Measurements from ENCODE around the gene SMARCB1.
A peak's percentile ranks its signal among the peaks of the same experiment; 100 is the strongest.
"Not testable (repeated sequence)": the region's sequence is repeated elsewhere in the genome, so short reads cannot be mapped to it uniquely, and the experiment has no call there.

Gene SMARCB1

DNA sequence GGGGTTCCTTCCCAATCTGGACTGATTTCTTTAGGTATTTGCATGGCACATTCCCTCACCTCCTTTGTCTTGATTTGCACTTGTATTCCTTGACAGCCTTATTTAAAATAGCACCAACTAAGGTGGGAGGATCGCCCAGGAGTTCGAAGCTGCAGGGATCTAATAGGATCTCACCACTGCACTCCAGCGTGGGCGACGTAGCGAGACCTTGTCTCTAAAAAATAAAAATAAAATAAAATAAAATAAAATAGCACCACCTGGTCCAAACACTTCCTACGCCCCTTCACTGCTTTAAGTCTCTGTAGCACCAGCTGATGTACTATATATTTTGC, 71.7 kb downstream of the SMARCB1 start:
- no peaks in the 10 kb centered on the region for H3K36me3 ChIP-seq (ENCODE audit: control insufficient read depth, insufficient read depth, low read length)
- no peak overlapping the region for H3K27ac ChIP-seq (ENCODE audit: insufficient read depth, low read depth, low read length, poor library complexity, severe bottlenecking)
- H3K4me3 ChIP-seq (ENCODE audit: insufficient read depth, low read depth, low read length), result peak overlapping the region; percentile 94
- peaks cover 4% of the 10 kb centered on the region for H3K4me1 ChIP-seq (ENCODE audit: control insufficient read depth, insufficient read depth, low read length)
- WGBS, 2 experiments, result 25 to 26% methylated on average over 3 of the region's 7 CpGs
- H3K27me3 ChIP-seq (ENCODE audit: control insufficient read depth, insufficient read depth, low read length, poor library complexity, severe bottlenecking), result peaks cover 7% of the 10 kb centered on the region
- no peaks in the 10 kb centered on the region for H3K9me3 ChIP-seq (ENCODE audit: control insufficient read depth, low read length)

- H3K27me3 ChIP-seq (ENCODE audit: control insufficient read depth, insufficient read depth, low read length, poor library complexity, severe bottlenecking), result peaks cover 7% of the 10 kb centered on the region
- peaks cover 4% of the 10 kb centered on the region for H3K4me1 ChIP-seq (ENCODE audit: control insufficient read depth, insufficient read depth, low read length)
- H3K9me3 ChIP-seq (ENCODE audit: control insufficient read depth, low read length), result no peaks in the 10 kb centered on the region
- 95% methylated on average over 4 of the region's 4 CpGs for WGBS, 2 experiments
- no peak overlapping the region for H3K27ac ChIP-seq (ENCODE audit: insufficient read depth, low read depth, low read length, poor library complexity, severe bottlenecking)
- H3K4me3 ChIP-seq (ENCODE audit: insufficient read depth, low read depth, low read length), result no peak overlapping the region
- H3K36me3 ChIP-seq (ENCODE audit: control insufficient read depth, insufficient read depth, low read length), result no peaks in the 10 kb centered on the region
These were observed 72.4 kb downstream of the SMARCB1 start for GRCh38 chr22:23859201-23859600.

DNA sequence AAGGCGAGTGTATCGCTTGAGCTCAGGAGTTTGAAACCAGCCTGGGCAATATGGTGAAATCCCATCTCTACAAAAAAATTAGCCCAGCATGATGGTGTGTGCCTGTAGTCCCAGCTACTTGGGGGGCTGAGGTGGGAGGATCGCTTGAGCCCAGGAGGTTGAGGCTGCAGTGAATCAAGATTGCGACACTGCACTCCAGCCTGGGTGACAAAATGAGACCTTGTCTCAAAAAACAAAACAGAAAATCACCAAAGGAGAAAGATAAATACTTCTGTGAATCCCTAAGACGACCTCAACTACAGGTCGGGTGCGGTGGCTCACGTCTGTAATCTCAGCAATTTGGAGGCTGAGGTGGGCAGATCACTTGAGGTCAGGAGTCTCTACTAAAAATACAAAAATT, 73.4 kb downstream of the SMARCB1 start:
- not testable (repeated sequence) for H3K27me3 ChIP-seq (ENCODE audit: control insufficient read depth, insufficient read depth, low read length, poor library complexity, severe bottlenecking); H3K4me3 ChIP-seq (ENCODE audit: insufficient read depth, low read depth, low read length); H3K4me1 ChIP-seq (ENCODE audit: control insufficient read depth, insufficient read depth, low read length); H3K36me3 ChIP-seq (ENCODE audit: control insufficient read depth, insufficient read depth, low read length); H3K27ac ChIP-seq (ENCODE audit: insufficient read depth, low read depth, low read length, poor library complexity, severe bottlenecking); H3K9me3 ChIP-seq (ENCODE audit: control insufficient read depth, low read length)
- 87 to 90% methylated on average over 8 of the region's 8 CpGs for WGBS, 2 experiments

- Histone ChIP-seq H3K9me3 (ENCODE audit: control insufficient read depth, low read length) (no peaks in the 10 kb centered on the region), H3K27ac (ENCODE audit: insufficient read depth, low read depth, low read length, poor library complexity, severe bottlenecking) (no peak overlapping the region), H3K36me3 (ENCODE audit: control insufficient read depth, insufficient read depth, low read length) (no peaks in the 10 kb centered on the region), H3K4me3 (ENCODE audit: insufficient read depth, low read depth, low read length) (no peak overlapping the region), H3K4me1 (ENCODE audit: control insufficient read depth, insufficient read depth, low read length) (no peaks in the 10 kb centered on the region), H3K27me3 (ENCODE audit: control insufficient read depth, insufficient read depth, low read length, poor library complexity, severe bottlenecking) (no peaks in the 10 kb centered on the region)
- WGBS, 2 experiments, result 86 to 87% methylated on average over 3 of the region's 3 CpGs
These were observed 75.3 kb downstream of the SMARCB1 start for GRCh38 chr22:23862103-23862502.

- 79 to 82% methylated on average over 10 to 11 of the region's 11 CpGs for WGBS, 2 experiments
- H3K9me3 ChIP-seq (ENCODE audit: control insufficient read depth, low read length); H3K4me3 ChIP-seq (ENCODE audit: insufficient read depth, low read depth, low read length); H3K4me1 ChIP-seq (ENCODE audit: control insufficient read depth, insufficient read depth, low read length); H3K27me3 ChIP-seq (ENCODE audit: control insufficient read depth, insufficient read depth, low read length, poor library complexity, severe bottlenecking); H3K27ac ChIP-seq (ENCODE audit: insufficient read depth, low read depth, low read length, poor library complexity, severe bottlenecking); H3K36me3 ChIP-seq (ENCODE audit: control insufficient read depth, insufficient read depth, low read length): not testable (repeated sequence)
These were observed 77.9 kb downstream of the SMARCB1 start for GRCh38 chr22:23864499-23865154.

- no peaks in the 10 kb centered on the region for H3K9me3 ChIP-seq (ENCODE audit: control insufficient read depth, low read length)
These were observed 81.8 kb downstream of the SMARCB1 start for GRCh38 chr22:23868580-23868979.

DNA sequence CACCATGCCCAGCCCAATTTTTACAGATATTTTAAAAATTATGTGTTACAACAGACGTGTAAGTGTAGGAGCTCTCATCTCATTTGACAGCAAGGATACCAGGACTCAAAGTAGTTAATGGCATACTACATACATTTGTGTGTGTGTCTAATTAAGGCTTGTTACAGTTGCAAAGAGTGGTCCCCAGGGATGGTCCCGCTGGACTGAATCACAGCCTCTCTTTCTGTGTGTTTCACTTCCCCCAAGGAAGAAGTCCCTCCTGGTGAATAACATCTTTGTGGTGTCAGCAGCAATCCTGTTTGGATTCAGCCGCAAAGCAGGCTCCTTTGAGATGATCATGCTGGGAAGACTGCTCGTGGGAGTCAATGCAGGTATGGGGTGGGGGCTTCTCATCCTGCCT, 88.1 kb downstream of the SMARCB1 start:
- H3K9me3 ChIP-seq (ENCODE audit: control insufficient read depth, low read length), result no peaks in the 10 kb centered on the region
- no peak overlapping the region for H3K4me3 ChIP-seq (ENCODE audit: insufficient read depth, low read depth, low read length)
- no peaks in the 10 kb centered on the region for H3K4me1 ChIP-seq (ENCODE audit: control insufficient read depth, insufficient read depth, low read length)
- peaks cover 5% of the 10 kb centered on the region for H3K36me3 ChIP-seq (ENCODE audit: control insufficient read depth, insufficient read depth, low read length)
- 92 to 93% methylated on average over 4 of the region's 4 CpGs for WGBS, 2 experiments
- no peaks in the 10 kb centered on the region for H3K27me3 ChIP-seq (ENCODE audit: control insufficient read depth, insufficient read depth, low read length, poor library complexity, severe bottlenecking)
- H3K27ac ChIP-seq (ENCODE audit: insufficient read depth, low read depth, low read length, poor library complexity, severe bottlenecking), result no peak overlapping the region

More at GRCh38 chr22:23868580-23868979, 81.8 kb downstream of the SMARCB1 start:
- WGBS, 2 experiments, result 82 to 87% methylated on average over 4 of the region's 4 CpGs
- no peaks in the 10 kb centered on the region for H3K4me1 ChIP-seq (ENCODE audit: control insufficient read depth, insufficient read depth, low read length)
- H3K36me3 ChIP-seq (ENCODE audit: control insufficient read depth, insufficient read depth, low read length), result no peaks in the 10 kb centered on the region
- no peaks in the 10 kb centered on the region for H3K27me3 ChIP-seq (ENCODE audit: control insufficient read depth, insufficient read depth, low read length, poor library complexity, severe bottlenecking)
- H3K27ac ChIP-seq (ENCODE audit: insufficient read depth, low read depth, low read length, poor library complexity, severe bottlenecking), result no peak overlapping the region
- H3K4me3 ChIP-seq (ENCODE audit: insufficient read depth, low read depth, low read length), result no peak overlapping the region

DNA sequence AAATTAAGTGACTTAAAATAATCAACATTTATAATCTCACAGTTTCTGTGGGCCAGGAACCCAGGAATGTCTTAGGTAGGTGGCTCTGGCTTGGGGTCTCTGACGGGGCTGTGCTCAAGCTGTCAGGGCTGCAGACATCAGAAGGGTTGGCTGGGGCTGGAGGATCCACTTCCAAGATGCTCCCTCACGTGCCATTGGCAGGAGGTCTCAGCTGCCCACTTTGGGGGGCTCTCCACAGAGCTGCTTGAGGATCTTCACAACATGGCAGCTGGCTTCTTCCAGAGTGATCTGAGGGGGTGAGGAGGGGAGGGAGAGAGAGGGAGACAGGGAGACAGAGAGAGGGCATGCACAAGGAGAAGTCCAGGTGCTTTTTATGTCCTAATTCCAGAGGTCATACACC, 89.0 kb downstream of the SMARCB1 start:
- H3K4me3 ChIP-seq (ENCODE audit: insufficient read depth, low read depth, low read length), result no peak overlapping the region
- no peak overlapping the region for H3K27ac ChIP-seq (ENCODE audit: insufficient read depth, low read depth, low read length, poor library complexity, severe bottlenecking)
- WGBS, 2 experiments, result 90 to 91% methylated on average over 2 of the region's 2 CpGs
- H3K9me3 ChIP-seq (ENCODE audit: control insufficient read depth, low read length), result no peaks in the 10 kb centered on the region
- peaks cover 5% of the 10 kb centered on the region for H3K36me3 ChIP-seq (ENCODE audit: control insufficient read depth, insufficient read depth, low read length)
- no peaks in the 10 kb centered on the region for H3K4me1 ChIP-seq (ENCODE audit: control insufficient read depth, insufficient read depth, low read length)
- no peaks in the 10 kb centered on the region for H3K27me3 ChIP-seq (ENCODE audit: control insufficient read depth, insufficient read depth, low read length, poor library complexity, severe bottlenecking)

DNA sequence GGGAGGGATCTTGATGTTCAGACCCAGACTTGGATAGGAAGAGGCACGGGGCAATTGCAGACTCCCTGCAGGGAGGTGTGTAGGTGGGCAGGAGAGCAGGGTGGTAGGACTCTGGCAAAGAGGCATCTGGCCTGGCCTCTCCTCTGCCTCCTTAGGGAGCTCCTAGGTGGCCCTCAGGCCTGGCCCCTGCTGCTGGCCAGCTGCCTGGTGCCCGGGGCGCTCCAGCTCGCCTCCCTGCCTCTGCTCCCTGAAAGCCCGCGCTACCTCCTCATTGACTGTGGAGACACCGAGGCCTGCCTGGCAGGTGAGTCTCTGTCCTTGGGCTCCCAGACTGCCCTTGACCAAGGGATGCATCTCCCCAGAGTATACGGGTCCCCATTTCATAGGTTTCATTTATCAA, 90.8 kb downstream of the SMARCB1 start:
- Histone ChIP-seq H3K4me3 (ENCODE audit: insufficient read depth, low read depth, low read length) (no peak overlapping the region), H3K27ac (ENCODE audit: insufficient read depth, low read depth, low read length, poor library complexity, severe bottlenecking) (no peak overlapping the region), H3K4me1 (ENCODE audit: control insufficient read depth, insufficient read depth, low read length) (no peaks in the 10 kb centered on the region), H3K27me3 (ENCODE audit: control insufficient read depth, insufficient read depth, low read length, poor library complexity, severe bottlenecking) (no peaks in the 10 kb centered on the region), H3K9me3 (ENCODE audit: control insufficient read depth, low read length) (no peaks in the 10 kb centered on the region), H3K36me3 (ENCODE audit: control insufficient read depth, insufficient read depth, low read length) (peaks cover 5% of the 10 kb centered on the region)
- 93 to 94% methylated on average over 8 of the region's 8 CpGs for WGBS, 2 experiments

DNA sequence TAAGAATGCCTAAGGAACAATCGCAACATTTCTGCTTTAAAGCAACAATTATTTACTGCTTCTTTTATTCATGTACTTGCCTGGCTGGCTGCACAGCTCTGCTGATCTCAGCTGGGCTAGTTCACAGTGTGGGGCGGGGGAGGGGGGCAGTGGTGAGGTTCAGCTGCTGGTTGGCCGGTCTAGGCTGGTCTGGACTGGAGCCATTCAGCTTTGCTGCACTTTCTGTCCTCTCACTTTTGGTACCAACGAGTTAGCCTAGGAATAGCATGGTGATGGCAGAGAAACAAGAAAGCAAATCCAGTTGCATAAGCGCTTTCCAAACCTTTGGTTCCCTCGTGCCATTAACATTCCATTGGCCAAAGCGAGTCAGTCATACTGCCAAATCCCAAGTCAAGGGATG, 91.5 kb downstream of the SMARCB1 start:
- 92 to 95% methylated on average over 7 of the region's 7 CpGs for WGBS, 2 experiments
- no peak overlapping the region for H3K4me3 ChIP-seq (ENCODE audit: insufficient read depth, low read depth, low read length)
- H3K36me3 ChIP-seq (ENCODE audit: control insufficient read depth, insufficient read depth, low read length), result peaks cover 5% of the 10 kb centered on the region
- no peaks in the 10 kb centered on the region for H3K9me3 ChIP-seq (ENCODE audit: control insufficient read depth, low read length)
- H3K4me1 ChIP-seq (ENCODE audit: control insufficient read depth, insufficient read depth, low read length), result no peaks in the 10 kb centered on the region
- no peak overlapping the region for H3K27ac ChIP-seq (ENCODE audit: insufficient read depth, low read depth, low read length, poor library complexity, severe bottlenecking)
- H3K27me3 ChIP-seq (ENCODE audit: control insufficient read depth, insufficient read depth, low read length, poor library complexity, severe bottlenecking), result no peaks in the 10 kb centered on the region

DNA sequence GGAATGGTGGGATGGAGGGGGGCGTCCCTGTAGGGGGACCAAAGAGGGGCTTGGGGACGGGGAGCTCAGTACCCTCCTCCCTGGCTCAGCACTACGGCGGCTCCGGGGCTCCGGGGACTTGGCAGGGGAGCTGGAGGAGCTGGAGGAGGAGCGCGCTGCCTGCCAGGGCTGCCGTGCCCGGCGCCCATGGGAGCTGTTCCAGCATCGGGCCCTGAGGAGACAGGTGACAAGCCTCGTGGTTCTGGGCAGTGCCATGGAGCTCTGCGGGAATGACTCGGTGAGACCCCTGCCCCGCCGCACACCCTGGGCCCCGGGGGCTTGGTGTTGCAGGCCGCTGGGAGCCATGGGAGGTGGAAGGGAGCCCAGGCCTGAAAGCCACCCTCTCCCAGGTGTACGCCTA, 95.6 kb downstream of the SMARCB1 start:
- 94 to 96% methylated on average over 20 of the region's 20 CpGs for WGBS, 2 experiments
- Histone ChIP-seq H3K27me3 (ENCODE audit: control insufficient read depth, insufficient read depth, low read length, poor library complexity, severe bottlenecking) (no peaks in the 10 kb centered on the region), H3K27ac (ENCODE audit: insufficient read depth, low read depth, low read length, poor library complexity, severe bottlenecking) (no peak overlapping the region), H3K36me3 (ENCODE audit: control insufficient read depth, insufficient read depth, low read length) (no peaks in the 10 kb centered on the region), H3K9me3 (ENCODE audit: control insufficient read depth, low read length) (no peaks in the 10 kb centered on the region), H3K4me1 (ENCODE audit: control insufficient read depth, insufficient read depth, low read length) (no peaks in the 10 kb centered on the region), H3K4me3 (ENCODE audit: insufficient read depth, low read depth, low read length) (no peak overlapping the region)
